ENCODE measurements around the gene FAM135A. TPM values are rescaled to one million over a fixed set of nuclear protein-coding genes. Genes with fewer than 3 reads are reported as not detected.
"Not testable (repeated sequence)": the region's sequence is repeated elsewhere in the genome, so short reads cannot be mapped to it uniquely, and the experiment has no call there.

The FAM135A gene
- total and polyA plus RNA-seq, 2 experiments from 2014 or later = 3.5 to 8.2 TPM

- Histone ChIP-seq H3K9me3 (ENCODE audit: low read depth) (no peaks in the 10 kb centered on the region), H3K27ac (no peak overlapping the region), H3K27me3 (replicated peaks; ENCODE audit: insufficient read depth) (no peaks in the 10 kb centered on the region), H3K9ac (no peak overlapping the region), H3K4me2 (ENCODE audit: unreplicated experiment) (no peak overlapping the region), H3K4me3 (no peak overlapping the region), H3K4me1 (ENCODE audit: insufficient read depth) (no peaks in the 10 kb centered on the region), H3F3A (ENCODE audit: insufficient read depth) (no peaks in the 10 kb centered on the region), H3K36me3 (ENCODE audit: low read depth) (no peaks in the 10 kb centered on the region), H2AFZ (no peak overlapping the region), H4K20me1 (ENCODE audit: insufficient read depth) (no peaks in the 10 kb centered on the region), H3K79me2 (ENCODE audit: insufficient read depth) (no peaks in the 10 kb centered on the region), H3K9me2 (ENCODE audit: insufficient read depth) (no peaks in the 10 kb centered on the region)
- 79 to 93% methylated on average over 1 of the region's 1 CpG for WGBS, 2 experiments (ENCODE audit: low coverage in 1 of 2, low lambda C conversion rate in 2 of 2, missing lambda C conversion rate in 2 of 2)
- no peak for DNase-seq
- in situ Hi-C loops (cut with MboI) = no loop called here
- TF ChIP-seq EZH2 (IDR thresholded peaks at IDR 0.05; ENCODE audit: insufficient read depth, poor library complexity, severe bottlenecking) = no peak
Observed at GRCh38 chr6:70456735-70457134, 43.4 kb downstream of the FAM135A start.

- no peak overlapping the region for H3K27ac ChIP-seq
- H2AFZ ChIP-seq = no peak overlapping the region
- no peaks in the 10 kb centered on the region for H3K36me3 ChIP-seq (ENCODE audit: low read depth)
- H3K27me3 ChIP-seq (replicated peaks; ENCODE audit: insufficient read depth) = no peaks in the 10 kb centered on the region
- no peak for DNase-seq
- no peaks in the 10 kb centered on the region for H3K4me1 ChIP-seq (ENCODE audit: insufficient read depth)
- H3K4me2 ChIP-seq (ENCODE audit: unreplicated experiment) = no peak overlapping the region
- no peak overlapping the region for H3K9ac ChIP-seq
- no peaks in the 10 kb centered on the region for H4K20me1 ChIP-seq (ENCODE audit: insufficient read depth)
- H3F3A ChIP-seq (ENCODE audit: insufficient read depth) = no peaks in the 10 kb centered on the region
- no peak overlapping the region for H3K4me3 ChIP-seq
- no peak for TF ChIP-seq EZH2 (IDR thresholded peaks at IDR 0.05; ENCODE audit: insufficient read depth, poor library complexity, severe bottlenecking)
- TF ChIP-seq EZH2phosphoT487 (IDR thresholded peaks at IDR 0.05; ENCODE audit: insufficient read depth, low read depth) = no peak
- no peaks in the 10 kb centered on the region for H3K79me2 ChIP-seq (ENCODE audit: insufficient read depth)
- 79% methylated on average over 2 of the region's 2 CpGs for WGBS, 2 experiments (ENCODE audit: low coverage in 1 of 2, low lambda C conversion rate in 2 of 2, missing lambda C conversion rate in 2 of 2)
- no peaks in the 10 kb centered on the region for H3K9me2 ChIP-seq (ENCODE audit: insufficient read depth)
- in situ Hi-C loops (cut with MboI) = no loop called here
- H3K9me3 ChIP-seq (ENCODE audit: low read depth) = no peaks in the 10 kb centered on the region
Observed at GRCh38 chr6:70459235-70459634, 45.9 kb downstream of the FAM135A start.

DNA sequence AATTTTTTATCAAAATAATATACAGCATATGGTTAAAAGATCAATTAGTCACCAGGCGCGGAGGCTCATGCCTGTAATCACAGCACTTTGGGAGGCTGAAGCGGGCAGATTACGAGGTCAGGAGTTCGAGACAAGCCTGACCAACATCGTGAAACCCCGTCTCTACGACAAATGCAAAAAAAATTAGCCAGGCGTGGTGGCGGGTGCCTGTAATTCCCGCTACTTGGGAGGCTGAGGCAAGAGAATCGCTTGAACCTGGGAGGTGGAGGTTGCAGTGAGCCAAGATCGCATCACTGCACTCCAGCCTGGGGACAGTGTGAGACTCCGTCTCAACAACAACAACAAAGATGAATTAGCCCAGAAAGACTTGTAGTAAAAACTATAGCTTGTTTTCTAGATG, 46.4 kb downstream of the FAM135A start:
- DNase-seq; H4K20me1 ChIP-seq (ENCODE audit: insufficient read depth); H3K36me3 ChIP-seq (ENCODE audit: low read depth); H3K79me2 ChIP-seq (ENCODE audit: insufficient read depth); H3K9me2 ChIP-seq (ENCODE audit: insufficient read depth); in situ Hi-C loops (cut with MboI); H3K9ac ChIP-seq; H3F3A ChIP-seq (ENCODE audit: insufficient read depth); H3K27me3 ChIP-seq (replicated peaks; ENCODE audit: insufficient read depth); H3K4me1 ChIP-seq (ENCODE audit: insufficient read depth); H3K9me3 ChIP-seq (ENCODE audit: low read depth); H2AFZ ChIP-seq; H3K4me2 ChIP-seq (ENCODE audit: unreplicated experiment); H3K27ac ChIP-seq; H3K4me3 ChIP-seq: not testable (repeated sequence)
- WGBS, 2 experiments (ENCODE audit: low coverage in 1 of 2, low lambda C conversion rate in 2 of 2, missing lambda C conversion rate in 2 of 2) = 97% methylated on average over 14 of the region's 14 CpGs

DNA sequence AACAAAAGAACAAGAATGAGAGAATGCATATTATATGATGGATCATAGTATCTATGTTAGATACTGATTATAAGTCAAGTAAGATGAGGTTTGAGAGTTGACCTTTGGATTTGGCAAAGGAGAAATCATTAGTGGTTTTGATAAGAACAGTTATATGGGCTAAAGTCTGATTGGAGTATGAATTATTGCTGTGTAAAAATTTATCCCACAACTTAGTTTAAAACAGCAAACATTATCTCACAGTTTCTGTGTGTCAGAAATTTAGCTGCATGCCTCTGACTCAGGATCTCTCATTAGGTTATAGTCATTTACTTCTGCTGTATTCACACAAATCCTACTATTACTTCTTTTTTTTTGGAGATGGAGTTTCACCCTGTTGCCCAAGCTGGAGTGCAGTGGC, 56.7 kb downstream of the FAM135A start:
- H3K79me2 ChIP-seq (ENCODE audit: insufficient read depth) = no peaks in the 10 kb centered on the region
- no peak for DNase-seq
- H3K27ac ChIP-seq = no peak overlapping the region
- TF ChIP-seq EZH2phosphoT487 (IDR thresholded peaks at IDR 0.05; ENCODE audit: insufficient read depth, low read depth) (no peak), EZH2 (IDR thresholded peaks at IDR 0.05; ENCODE audit: insufficient read depth, poor library complexity, severe bottlenecking) (no peak)
- H3K4me1 ChIP-seq (ENCODE audit: insufficient read depth) = no peaks in the 10 kb centered on the region
- H3K9me3 ChIP-seq (ENCODE audit: low read depth) = no peaks in the 10 kb centered on the region
- H3K9me2 ChIP-seq (ENCODE audit: insufficient read depth) = no peaks in the 10 kb centered on the region
- no peak overlapping the region for H3K4me2 ChIP-seq (ENCODE audit: unreplicated experiment)
- H3F3A ChIP-seq (ENCODE audit: insufficient read depth) = no peaks in the 10 kb centered on the region
- H2AFZ ChIP-seq = no peak overlapping the region
- no peak overlapping the region for H3K4me3 ChIP-seq
- H3K27me3 ChIP-seq (replicated peaks; ENCODE audit: insufficient read depth) = no peaks in the 10 kb centered on the region
- H4K20me1 ChIP-seq (ENCODE audit: insufficient read depth) = no peaks in the 10 kb centered on the region
- in situ Hi-C loops (cut with MboI) = no loop called here
- H3K9ac ChIP-seq = no peak overlapping the region
- H3K36me3 ChIP-seq (ENCODE audit: low read depth) = no peaks in the 10 kb centered on the region

- H3K36me3 ChIP-seq (ENCODE audit: low read depth); H3K9ac ChIP-seq; H3K4me1 ChIP-seq (ENCODE audit: insufficient read depth); H4K20me1 ChIP-seq (ENCODE audit: insufficient read depth); H2AFZ ChIP-seq; H3K4me2 ChIP-seq (ENCODE audit: unreplicated experiment); DNase-seq; H3K27me3 ChIP-seq (replicated peaks; ENCODE audit: insufficient read depth); H3K79me2 ChIP-seq (ENCODE audit: insufficient read depth); H3F3A ChIP-seq (ENCODE audit: insufficient read depth); H3K27ac ChIP-seq; H3K4me3 ChIP-seq; in situ Hi-C loops (cut with MboI); H3K9me2 ChIP-seq (ENCODE audit: insufficient read depth); H3K9me3 ChIP-seq (ENCODE audit: low read depth): not testable (repeated sequence)
- 94% methylated on average over 3 of the region's 3 CpGs for WGBS, 2 experiments (ENCODE audit: low coverage in 1 of 2, low lambda C conversion rate in 2 of 2, missing lambda C conversion rate in 2 of 2)
Observed at GRCh38 chr6:70470510-70470909, 57.2 kb downstream of the FAM135A start.

Measured in GM23248 (cell line).